ENCODE results near the gene EPN1.

DNA sequence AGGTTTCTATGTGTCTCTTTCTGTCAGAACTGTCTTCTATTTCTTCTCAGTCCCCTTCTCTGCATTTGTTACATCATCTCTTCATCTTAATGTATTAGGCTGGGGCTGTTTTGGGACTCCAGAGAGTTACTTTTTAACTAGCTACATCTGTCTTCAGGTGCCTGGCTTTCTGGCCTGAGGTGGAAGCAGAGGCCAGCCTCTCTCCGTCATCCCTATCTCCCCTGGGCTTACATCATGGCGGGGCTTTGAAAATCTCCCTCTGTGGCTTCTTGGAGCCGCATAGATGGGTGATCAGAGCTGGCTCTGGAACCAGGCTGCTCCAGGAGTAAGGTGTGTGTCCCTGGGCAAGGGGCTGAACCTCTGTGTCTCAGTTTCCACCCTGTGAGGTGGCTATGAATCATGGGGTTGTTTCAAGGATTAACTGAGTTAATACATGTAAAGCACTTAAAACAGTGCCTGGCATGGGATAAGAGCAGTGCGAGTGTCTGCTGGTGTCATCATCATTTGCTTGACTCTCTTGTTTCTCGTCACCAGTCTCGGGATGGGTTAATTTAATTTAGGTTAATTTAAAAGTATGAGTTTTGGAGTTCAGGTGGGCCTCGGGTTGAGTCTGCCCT, 2.0 kb downstream of the EPN1 start:
- TF ChIP-seq, protein P1, sequence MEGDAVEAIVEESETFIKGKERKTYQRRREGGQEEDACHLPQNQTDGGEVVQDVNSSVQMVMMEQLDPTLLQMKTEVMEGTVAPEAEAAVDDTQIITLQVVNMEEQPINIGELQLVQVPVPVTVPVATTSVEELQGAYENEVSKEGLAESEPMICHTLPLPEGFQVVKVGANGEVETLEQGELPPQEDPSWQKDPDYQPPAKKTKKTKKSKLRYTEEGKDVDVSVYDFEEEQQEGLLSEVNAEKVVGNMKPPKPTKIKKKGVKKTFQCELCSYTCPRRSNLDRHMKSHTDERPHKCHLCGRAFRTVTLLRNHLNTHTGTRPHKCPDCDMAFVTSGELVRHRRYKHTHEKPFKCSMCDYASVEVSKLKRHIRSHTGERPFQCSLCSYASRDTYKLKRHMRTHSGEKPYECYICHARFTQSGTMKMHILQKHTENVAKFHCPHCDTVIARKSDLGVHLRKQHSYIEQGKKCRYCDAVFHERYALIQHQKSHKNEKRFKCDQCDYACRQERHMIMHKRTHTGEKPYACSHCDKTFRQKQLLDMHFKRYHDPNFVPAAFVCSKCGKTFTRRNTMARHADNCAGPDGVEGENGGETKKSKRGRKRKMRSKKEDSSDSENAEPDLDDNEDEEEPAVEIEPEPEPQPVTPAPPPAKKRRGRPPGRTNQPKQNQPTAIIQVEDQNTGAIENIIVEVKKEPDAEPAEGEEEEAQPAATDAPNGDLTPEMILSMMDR (IDR thresholded peaks at IDR 0.05) = no peak
- TF ChIP-seq POLR2A (IDR thresholded peaks at IDR 0.05) = no peak
